Measurements from ENCODE around the gene AK2. TPM values are rescaled to one million over a fixed set of nuclear protein-coding genes. Genes with fewer than 3 reads are reported as not detected.

AK2 gene
- 134 and 135 TPM in 2 replicates for total RNA-seq
- long read RNA-seq, transcript AK2-204 (8 exons, 880 nt), result minor isoform, 10 of 168 reads
- long read RNA-seq, transcript AK2-202 (7 exons, 3,586 nt), result major isoform, 98 of 168 reads
- long read RNA-seq, transcript AK2-201 (6 exons, 1,021 nt), result minor isoform, 17 of 168 reads
- long read RNA-seq, partial matches to known transcripts, result 5 of 168 reads
- long read RNA-seq, other reads (novel, unspliced or antisense), result 36 of 168 reads

DNA sequence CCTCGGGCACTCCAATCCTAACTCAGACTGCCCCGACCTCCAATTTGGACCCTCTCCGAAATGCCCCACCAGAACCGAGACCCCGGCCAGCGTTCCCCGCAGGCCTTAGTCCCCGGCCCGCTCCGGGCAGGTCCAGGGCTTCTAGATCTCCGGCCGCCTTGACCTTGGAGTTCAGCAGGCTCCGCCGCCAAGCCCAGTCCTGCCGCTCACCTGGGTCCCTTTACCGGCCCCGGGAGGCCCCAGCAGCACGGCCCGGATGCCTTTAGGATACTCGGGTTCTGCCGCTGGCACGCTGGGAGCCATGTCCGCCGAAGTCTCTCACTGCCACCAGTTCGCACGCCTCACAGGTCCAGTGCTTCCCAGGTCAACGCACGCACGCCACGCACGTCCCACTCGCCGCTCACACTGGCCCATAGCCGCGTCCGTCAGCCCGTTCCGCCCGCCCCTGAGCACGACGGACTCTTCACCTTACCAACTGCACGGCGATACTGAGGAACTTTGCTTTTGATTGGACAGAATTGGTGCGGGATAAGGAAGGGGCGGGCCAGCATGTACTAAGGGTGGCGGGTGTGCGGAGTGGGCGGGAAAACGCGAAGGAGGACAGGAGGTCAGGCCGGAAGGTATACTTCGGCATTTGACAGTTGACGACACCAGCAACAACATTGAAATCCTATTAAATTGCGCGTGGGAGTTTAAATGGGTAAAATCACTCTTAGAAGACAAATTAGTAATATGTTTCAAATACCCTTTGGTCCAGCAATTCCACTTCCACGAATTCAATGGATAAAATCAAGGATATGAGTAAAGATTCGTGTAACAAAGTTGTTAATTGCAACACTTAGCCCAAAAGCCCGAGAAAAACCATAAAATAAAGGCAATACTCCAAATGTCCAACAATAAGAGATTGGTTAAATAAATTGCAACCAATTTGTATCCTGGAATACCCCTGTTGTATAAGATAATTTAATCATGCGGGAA lies at the start of gene AK2:
Gene AK2, minus strand, starts transcription at position 358 of the 978 bp plus-strand sequence. Its CDS starts 55 bp downstream, at position 303.
- H3K4me1 Mint-ChIP-seq, result peaks cover 35% of the 10 kb centered on the region

DNA sequence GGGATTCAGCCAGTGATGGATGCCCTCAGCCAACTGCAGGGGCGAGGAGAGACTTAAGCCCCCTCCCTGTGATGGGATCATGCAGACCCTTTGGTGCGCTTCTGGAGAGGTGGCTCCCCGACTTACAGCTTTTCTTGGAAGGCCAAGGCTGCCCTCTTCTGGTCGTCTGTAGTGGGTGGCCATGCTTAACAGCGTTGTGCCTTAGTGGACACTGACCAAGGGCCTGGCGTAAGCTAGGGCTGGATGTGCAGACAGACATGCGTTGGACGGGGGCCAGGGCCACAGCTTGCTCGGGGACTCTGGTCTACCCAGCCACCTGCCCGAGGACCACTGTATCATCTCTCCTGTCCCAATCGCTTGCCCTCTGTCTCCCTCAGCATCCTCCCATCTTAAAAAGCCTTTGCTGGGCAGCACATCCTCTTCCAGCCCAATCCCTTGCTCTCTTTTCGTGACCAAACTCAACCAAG lies 49.7 kb upstream of the AK2 start:
- peak; percentile 69 for DNase-seq (ENCODE audit: low read depth, low spot score)
- Mint-ChIP-seq H3K9me3 (no peaks in the 10 kb centered on the region), H3K4me1 (peaks cover 10% of the 10 kb centered on the region), H3K4me3 (peak overlapping the region; percentile 59), H3K27ac (ENCODE audit: unreplicated experiment) (no peak overlapping the region), H3K36me3 (ENCODE audit: low read depth) (no peaks in the 10 kb centered on the region), H3K27me3 (ENCODE audit: low read depth) (peaks cover 20% of the 10 kb centered on the region)
- TF ChIP-seq, protein P1, sequence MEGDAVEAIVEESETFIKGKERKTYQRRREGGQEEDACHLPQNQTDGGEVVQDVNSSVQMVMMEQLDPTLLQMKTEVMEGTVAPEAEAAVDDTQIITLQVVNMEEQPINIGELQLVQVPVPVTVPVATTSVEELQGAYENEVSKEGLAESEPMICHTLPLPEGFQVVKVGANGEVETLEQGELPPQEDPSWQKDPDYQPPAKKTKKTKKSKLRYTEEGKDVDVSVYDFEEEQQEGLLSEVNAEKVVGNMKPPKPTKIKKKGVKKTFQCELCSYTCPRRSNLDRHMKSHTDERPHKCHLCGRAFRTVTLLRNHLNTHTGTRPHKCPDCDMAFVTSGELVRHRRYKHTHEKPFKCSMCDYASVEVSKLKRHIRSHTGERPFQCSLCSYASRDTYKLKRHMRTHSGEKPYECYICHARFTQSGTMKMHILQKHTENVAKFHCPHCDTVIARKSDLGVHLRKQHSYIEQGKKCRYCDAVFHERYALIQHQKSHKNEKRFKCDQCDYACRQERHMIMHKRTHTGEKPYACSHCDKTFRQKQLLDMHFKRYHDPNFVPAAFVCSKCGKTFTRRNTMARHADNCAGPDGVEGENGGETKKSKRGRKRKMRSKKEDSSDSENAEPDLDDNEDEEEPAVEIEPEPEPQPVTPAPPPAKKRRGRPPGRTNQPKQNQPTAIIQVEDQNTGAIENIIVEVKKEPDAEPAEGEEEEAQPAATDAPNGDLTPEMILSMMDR (conservative IDR thresholded peaks at IDR 0.05), result peak; percentile 77

More for the DNA sequence above, at the start of gene AK2:
- Mint-ChIP-seq H3K36me3 (ENCODE audit: low read depth) (peaks cover 5% of the 10 kb centered on the region), H3K9me3 (peaks cover 5% of the 10 kb centered on the region), H3K4me3 (peak within 1 kb of the TSS; percentile 89), H3K27me3 (ENCODE audit: low read depth) (no peaks in the 10 kb centered on the region), H3K27ac (ENCODE audit: unreplicated experiment) (no peak within 1 kb of the TSS)
- DNase-seq (ENCODE audit: low read depth, low spot score), result peak; percentile 81
- TF ChIP-seq, protein P1 (conservative IDR thresholded peaks at IDR 0.05), result no peak

DNA sequence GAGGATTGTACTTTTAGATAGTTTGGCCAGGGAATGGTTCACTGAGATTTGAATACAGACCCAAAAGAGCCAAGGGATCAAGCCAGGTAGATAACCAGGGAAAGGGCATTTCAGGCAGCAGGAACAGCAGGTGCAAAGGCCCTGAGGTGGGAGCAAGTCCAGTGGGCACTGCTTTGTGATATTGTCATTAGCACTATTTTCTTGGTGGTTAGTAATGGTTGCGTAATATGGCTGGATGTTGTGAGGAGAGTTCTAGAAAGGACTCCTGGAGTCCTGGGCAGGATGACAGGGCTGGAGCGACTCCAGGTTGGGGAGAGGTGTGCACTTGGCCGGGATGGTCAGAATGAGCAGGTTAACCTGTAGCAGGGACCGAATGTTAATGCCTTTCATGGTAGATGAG lies 48.6 kb upstream of the AK2 start:
- peaks cover 16% of the 10 kb centered on the region for H3K4me1 Mint-ChIP-seq
- no peaks in the 10 kb centered on the region for H3K36me3 Mint-ChIP-seq (ENCODE audit: low read depth)
- no peak for DNase-seq (ENCODE audit: low read depth, low spot score)
- no peaks in the 10 kb centered on the region for H3K9me3 Mint-ChIP-seq
- no peak overlapping the region for H3K27ac Mint-ChIP-seq (ENCODE audit: unreplicated experiment)
- TF ChIP-seq, protein P1 (conservative IDR thresholded peaks at IDR 0.05), result no peak
- H3K27me3 Mint-ChIP-seq (ENCODE audit: low read depth), result peaks cover 20% of the 10 kb centered on the region
- H3K4me3 Mint-ChIP-seq, result no peak overlapping the region

DNA sequence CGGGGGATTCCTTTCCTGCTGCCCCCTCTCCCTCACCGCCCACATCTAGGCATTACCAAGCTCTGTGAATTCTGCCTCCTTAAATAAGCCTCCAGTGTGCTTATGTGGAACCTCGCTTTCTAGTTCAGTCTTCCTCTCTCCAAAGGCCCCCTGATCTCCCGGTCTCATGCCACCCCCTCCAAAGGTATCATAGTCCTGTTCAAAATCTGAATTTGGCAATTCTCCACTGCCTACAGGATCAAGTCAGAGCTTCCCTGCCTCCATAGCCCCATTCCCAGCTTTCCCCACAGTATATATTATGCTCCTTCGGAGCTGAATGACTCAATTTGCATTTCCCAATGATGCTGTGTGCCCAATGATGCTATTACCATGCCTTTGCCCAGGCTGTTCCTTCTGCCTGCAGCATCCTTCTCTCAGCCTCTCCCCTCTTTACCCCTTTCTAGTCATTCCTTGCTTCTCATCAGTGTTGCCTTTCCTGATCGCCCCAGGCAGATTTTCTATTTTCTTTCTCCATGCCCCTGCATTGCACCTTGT lies 46.0 kb upstream of the AK2 start:
- no peaks in the 10 kb centered on the region for H3K9me3 Mint-ChIP-seq

More for the DNA sequence above, 46.0 kb upstream of the AK2 start:
- peaks cover 20% of the 10 kb centered on the region for H3K27me3 Mint-ChIP-seq (ENCODE audit: low read depth)
- peak overlapping the region; percentile 73 for H3K4me3 Mint-ChIP-seq
- H3K4me1 Mint-ChIP-seq, result peaks cover 27% of the 10 kb centered on the region
- no peak overlapping the region for H3K27ac Mint-ChIP-seq (ENCODE audit: unreplicated experiment)
- TF ChIP-seq, protein P1 (conservative IDR thresholded peaks at IDR 0.05), result no peak
- DNase-seq (ENCODE audit: low read depth, low spot score), result no peak
- H3K36me3 Mint-ChIP-seq (ENCODE audit: low read depth), result no peaks in the 10 kb centered on the region

Data from neural crest cell (in vitro differentiated cells).